ENCODE measurements around the gene RIOK1. TPM values are rescaled to one million over a fixed set of nuclear protein-coding genes. Genes with fewer than 3 reads are reported as not detected.

Gene RIOK1
- total and polyA plus RNA-seq, 2 of the 13 experiments (the other 11 are each of a cell fraction or from before 2014, with no cell fraction given): 9.4 to 37.8 TPM

- TF ChIP-seq MLXIP (CRISPR knock-in tag; IDR thresholded peaks at IDR 0.05; ENCODE audit: borderline replicate concordance) (no peak), SOX5 (CRISPR knock-in tag; IDR thresholded peaks at IDR 0.05; ENCODE audit: borderline replicate concordance) (peak; percentile 52), AKAP8 (CRISPR knock-in tag; IDR thresholded peaks at IDR 0.05) (no peak; the same call in none of the 2 replicates), KLF15 (CRISPR knock-in tag; IDR thresholded peaks at IDR 0.05; ENCODE audit: borderline replicate concordance) (peak; percentile 92), ZNF180 (CRISPR knock-in tag; IDR thresholded peaks at IDR 0.05; ENCODE audit: borderline replicate concordance, low read depth) (0 out of 2 replicates have a peak, but pooled peaks have one; percentile 30), RFX5 (IDR thresholded peaks at IDR 0.05; ENCODE audit: low read depth, low read length) (no peak), E2F5 (CRISPR knock-in tag; conservative IDR thresholded peaks at IDR 0.05) (peak; percentile 52; the same call in 1 of the 2 replicates), MTF2 (CRISPR knock-in tag; IDR thresholded peaks at IDR 0.05; ENCODE audit: borderline replicate concordance) (peak; percentile 91), ZSCAN12 (CRISPR knock-in tag; IDR thresholded peaks at IDR 0.05) (no peak; the same call in 1 of the 2 replicates), ZNF30 (CRISPR knock-in tag; IDR thresholded peaks at IDR 0.05) (0 out of 2 replicates have a peak, but pooled peaks have one; percentile 75), ELF3 (CRISPR knock-in tag; IDR thresholded peaks at IDR 0.05) (peak; percentile 83), ZNF841 (CRISPR knock-in tag; IDR thresholded peaks at IDR 0.05; ENCODE audit: borderline replicate concordance) (peak; percentile 93), KDM6A (CRISPR knock-in tag; IDR thresholded peaks at IDR 0.05; ENCODE audit: low read depth) (peak; percentile 9; the same call in 1 of the 2 replicates), ZNF788 (CRISPR knock-in tag; IDR thresholded peaks at IDR 0.05; ENCODE audit: borderline replicate concordance) (peak; percentile 95; the same call in 1 of the 2 replicates), DNMT3B (CRISPR knock-in tag; conservative IDR thresholded peaks at IDR 0.05) (peak; percentile 86; the same call in 1 of the 2 replicates), ISL2 (CRISPR knock-in tag; IDR thresholded peaks at IDR 0.05) (peak; percentile 76; the same call in 1 of the 2 replicates), HNF4G (IDR thresholded peaks at IDR 0.05; ENCODE audit: borderline replicate concordance, low read depth, low read length) (no peak; the same call in 1 of the 2 replicates), HNF4G (CRISPR knock-in tag; IDR thresholded peaks at IDR 0.05; ENCODE audit: borderline replicate concordance, low read depth) (no peak; the same call in 1 of the 2 replicates), GLI4 (CRISPR knock-in tag; IDR thresholded peaks at IDR 0.05; ENCODE audit: borderline replicate concordance) (peak; percentile 98; the same call in 1 of the 2 replicates), ZHX1 (CRISPR knock-in tag; IDR thresholded peaks at IDR 0.05; ENCODE audit: low read depth) (peak; percentile 78)
These were observed at the start of gene RIOK1, which contains the start of gene CAGE1 (continued) for GRCh38 chr6:7389451-7390225.

Data from HepG2 (cell line).